Stromal cell of bone marrow (primary cell): ENCODE results near the gene GNG12.

ENCODE experiments used
- DNase-seq: peaks from one replicate; pipeline ENCODE4 v3.0.0-alpha.2; 2012; ENCODE audit warnings: low read depth

The GNG12 gene

GRCh38 chr1:67705735-67706453 is 127.4 kb downstream of the GNG12 start:
- DNase-seq: no peak

- DNase-seq: no peak
These were observed 128.9 kb downstream of the GNG12 start for GRCh38 chr1:67704351-67704750.

GRCh38 chr1:67701876-67702275 is 131.4 kb downstream of the GNG12 start:
- DNase-seq: no peak

- no peak for DNase-seq
These were observed 132.4 kb downstream of the GNG12 start for GRCh38 chr1:67700692-67701410.

- no peak for DNase-seq
These were observed 133.0 kb downstream of the GNG12 start for GRCh38 chr1:67700220-67700619.

GRCh38 chr1:67696708-67697107 is 136.6 kb downstream of the GNG12 start:
- DNase-seq: no peak

- no peak for DNase-seq
These were observed 137.3 kb downstream of the GNG12 start for GRCh38 chr1:67695963-67696362.

GRCh38 chr1:67691712-67692111 is 141.6 kb downstream of the GNG12 start:
- no peak for DNase-seq

- no peak for DNase-seq
These were observed 142.9 kb downstream of the GNG12 start for GRCh38 chr1:67690411-67690810.

- no peak for DNase-seq
These were observed 143.3 kb downstream of the GNG12 start for GRCh38 chr1:67690018-67690363.

- DNase-seq: no peak
These were observed 143.8 kb downstream of the GNG12 start for GRCh38 chr1:67689267-67690017.

GRCh38 chr1:67688526-67689219 is 144.6 kb downstream of the GNG12 start:
- DNase-seq: no peak

GRCh38 chr1:67687649-67688048 is 145.6 kb downstream of the GNG12 start:
- DNase-seq: peak; percentile 44

GRCh38 chr1:67687198-67687545 is 146.1 kb downstream of the GNG12 start:
- no peak for DNase-seq

GRCh38 chr1:67686267-67687197 is 146.7 kb downstream of the GNG12 start:
- DNase-seq: peak; percentile 93

- no peak for DNase-seq
These were observed 147.6 kb downstream of the GNG12 start for GRCh38 chr1:67685558-67686266.

GRCh38 chr1:67685067-67685557 is 148.2 kb downstream of the GNG12 start, which contains the start of gene GADD45A:
GADD45A (plus strand) TSS chr1:67685201; CDS start chr1:67685495, 294 bp downstream.
- DNase-seq: peak; percentile 100

- no peak for DNase-seq
These were observed 148.7 kb downstream of the GNG12 start for GRCh38 chr1:67684526-67685066.

GRCh38 chr1:67683766-67684525 is 149.3 kb downstream of the GNG12 start:
- no peak for DNase-seq
